Measurements from ENCODE around the gene PRKCD.

- no peak for TF ChIP-seq CTCF (IDR thresholded peaks at IDR 0.05; ENCODE audit: poor library complexity)
- TF ChIP-seq EZH2 (IDR thresholded peaks at IDR 0.05; ENCODE audit: borderline replicate concordance) = no peak
- no peak for TF ChIP-seq EZH2phosphoT487 (IDR thresholded peaks at IDR 0.05; ENCODE audit: low read depth, severe bottlenecking, unreplicated experiment)
Measured at GRCh38 chr3:53151870-53152660, 8.9 kb upstream of the PRKCD start.
